Brain microvascular endothelial cell (primary cell): ENCODE data around the gene SFTPA1.
"Not testable (repeated sequence)": the region's sequence is repeated elsewhere in the genome, so short reads cannot be mapped to it uniquely, and the experiment has no call there.

Experiments
- DNase-seq: peaks from one replicate; pipeline ENCODE4 v3.0.0-alpha.2; 2020
- H3K27ac ChIP-seq: fragments of 250-450 bp; sonication (Bioruptor Pico); 2 replicates; pipeline ENCODE4 v1.5.1; 2020; ENCODE audit warnings: mild to moderate bottlenecking, moderate library complexity
- H3K27me3 ChIP-seq: fragments of 250-450 bp; sonication (Bioruptor Pico); replicated peaks from 2 replicates; pipeline ENCODE4 v1.5.1; 2020; ENCODE audit warnings: mild to moderate bottlenecking
- H3K36me3 ChIP-seq: fragments of 250-450 bp; sonication (Bioruptor Pico); replicated peaks from 2 replicates; pipeline ENCODE4 v1.5.1; 2020; ENCODE audit warnings: mild to moderate bottlenecking
- H3K4me3 ChIP-seq: 2 replicates; pipeline ENCODE4 v1.5.1; 2011; ENCODE audit warnings: low read depth, mild to moderate bottlenecking, control low read depth, low read length, moderate library complexity
- in situ Hi-C: cut with HindIII; loops from 2 replicates; pipeline ENCODE4 v1.10.0; 2017; ENCODE audit warnings: low sequenced_read_pairs, low pct_ligation_motif_present
- TF ChIP-seq, protein P1 (sequence below): IDR thresholded peaks from 2 replicates; pipeline ENCODE4 v1.5.1; 2011; ENCODE audit warnings: low read depth, mild to moderate bottlenecking, moderate library complexity, low read length, control low read depth, inconsistent platforms; ENCODE audit errors: missing control alignments

Gene SFTPA1

GRCh38 chr10:79627075-79627474 lies 16.3 kb downstream of the SFTPA1 start:
- in situ Hi-C loops, result no loop called here
- TF ChIP-seq, protein P1, sequence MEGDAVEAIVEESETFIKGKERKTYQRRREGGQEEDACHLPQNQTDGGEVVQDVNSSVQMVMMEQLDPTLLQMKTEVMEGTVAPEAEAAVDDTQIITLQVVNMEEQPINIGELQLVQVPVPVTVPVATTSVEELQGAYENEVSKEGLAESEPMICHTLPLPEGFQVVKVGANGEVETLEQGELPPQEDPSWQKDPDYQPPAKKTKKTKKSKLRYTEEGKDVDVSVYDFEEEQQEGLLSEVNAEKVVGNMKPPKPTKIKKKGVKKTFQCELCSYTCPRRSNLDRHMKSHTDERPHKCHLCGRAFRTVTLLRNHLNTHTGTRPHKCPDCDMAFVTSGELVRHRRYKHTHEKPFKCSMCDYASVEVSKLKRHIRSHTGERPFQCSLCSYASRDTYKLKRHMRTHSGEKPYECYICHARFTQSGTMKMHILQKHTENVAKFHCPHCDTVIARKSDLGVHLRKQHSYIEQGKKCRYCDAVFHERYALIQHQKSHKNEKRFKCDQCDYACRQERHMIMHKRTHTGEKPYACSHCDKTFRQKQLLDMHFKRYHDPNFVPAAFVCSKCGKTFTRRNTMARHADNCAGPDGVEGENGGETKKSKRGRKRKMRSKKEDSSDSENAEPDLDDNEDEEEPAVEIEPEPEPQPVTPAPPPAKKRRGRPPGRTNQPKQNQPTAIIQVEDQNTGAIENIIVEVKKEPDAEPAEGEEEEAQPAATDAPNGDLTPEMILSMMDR, result no peak
- Histone ChIP-seq H3K27me3 (no peaks in the 10 kb centered on the region), H3K27ac (no peak overlapping the region), H3K36me3 (no peaks in the 10 kb centered on the region), H3K4me3 (no peak overlapping the region)
- no peak for DNase-seq

DNA sequence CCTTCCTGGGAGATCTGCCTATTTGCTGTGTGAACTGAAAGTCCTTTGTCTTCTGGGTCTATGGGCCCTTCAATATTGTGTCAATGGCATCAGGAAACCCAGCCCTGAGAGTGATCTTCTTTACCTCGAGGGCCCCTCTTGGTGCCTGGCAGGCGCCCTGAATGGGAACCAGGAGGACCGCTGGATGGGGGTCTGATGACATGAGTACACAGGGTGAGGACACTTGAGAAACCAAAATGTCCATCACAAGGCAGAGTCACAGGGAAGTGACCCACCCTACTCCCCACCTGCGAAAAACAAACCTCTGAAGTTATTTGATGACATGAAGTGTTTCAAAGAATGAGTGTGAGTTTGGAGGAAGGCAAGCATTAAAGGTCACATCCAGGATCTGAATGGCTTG lies 17.3 kb downstream of the SFTPA1 start:
- H3K36me3 ChIP-seq, result no peaks in the 10 kb centered on the region
- no peak overlapping the region for H3K4me3 ChIP-seq
- DNase-seq, result no peak
- in situ Hi-C loops, result no loop called here
- H3K27ac ChIP-seq, result no peak overlapping the region
- no peaks in the 10 kb centered on the region for H3K27me3 ChIP-seq
- TF ChIP-seq, protein P1, result no peak

DNA sequence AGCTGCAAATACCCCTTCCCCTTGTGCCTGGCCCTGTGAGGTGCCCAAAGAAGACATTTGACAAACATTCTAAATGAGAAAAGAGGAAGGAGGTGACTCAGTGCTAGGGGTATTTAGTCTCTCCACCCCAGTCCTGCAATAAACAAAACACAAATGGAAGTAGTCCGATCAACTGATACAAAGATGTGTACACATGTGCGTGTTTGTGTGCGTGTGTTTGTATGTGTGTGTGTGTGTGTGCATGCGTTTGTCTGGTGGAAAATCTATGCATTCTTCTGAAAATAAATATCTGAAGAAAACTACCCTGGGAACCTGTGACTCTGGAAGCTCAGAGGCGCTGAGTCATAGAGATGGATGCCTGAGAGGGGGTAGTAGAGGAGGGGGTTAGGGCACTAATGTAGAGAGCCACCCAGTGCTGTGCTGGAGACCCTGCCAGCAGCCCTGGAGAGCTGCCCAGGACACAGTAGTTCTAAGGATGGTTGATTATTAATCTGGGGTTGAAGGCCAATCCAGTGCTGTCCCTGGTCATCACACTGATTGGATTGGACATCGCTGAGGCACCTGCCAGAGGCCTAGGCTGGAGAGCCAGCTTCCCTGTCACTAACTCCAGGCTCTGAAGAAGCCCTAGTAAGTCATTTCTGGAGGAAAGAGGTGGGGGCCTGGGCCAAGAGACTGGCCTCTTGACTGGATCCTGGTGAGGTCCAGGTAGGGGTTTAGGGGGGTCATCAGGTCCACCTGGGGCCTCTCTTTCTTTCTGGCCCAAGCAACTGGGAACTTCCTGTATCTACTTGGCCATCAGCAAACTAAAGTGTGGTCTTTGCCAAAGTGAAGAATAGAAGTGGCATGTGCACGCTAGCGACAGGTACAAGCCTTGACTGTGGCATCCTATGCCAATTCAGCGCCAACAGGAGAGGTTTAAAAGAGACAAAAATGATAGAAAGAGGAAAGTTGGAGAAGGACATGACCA lies 18.5 kb downstream of the SFTPA1 start:
- in situ Hi-C loops, result no loop called here
- H3K36me3 ChIP-seq, result no peaks in the 10 kb centered on the region
- H3K27me3 ChIP-seq, result no peaks in the 10 kb centered on the region
- DNase-seq, result no peak
- TF ChIP-seq, protein P1, result no peak
- no peak overlapping the region for H3K27ac ChIP-seq
- no peak overlapping the region for H3K4me3 ChIP-seq

- TF ChIP-seq, protein P1, result no peak
- in situ Hi-C loops, result no loop called here
- Histone ChIP-seq H3K27me3 (no peaks in the 10 kb centered on the region), H3K4me3 (no peak overlapping the region), H3K36me3 (no peaks in the 10 kb centered on the region), H3K27ac (no peak overlapping the region)
- DNase-seq, result no peak
These were observed 19.2 kb downstream of the SFTPA1 start for GRCh38 chr10:79629955-79630327.

DNA sequence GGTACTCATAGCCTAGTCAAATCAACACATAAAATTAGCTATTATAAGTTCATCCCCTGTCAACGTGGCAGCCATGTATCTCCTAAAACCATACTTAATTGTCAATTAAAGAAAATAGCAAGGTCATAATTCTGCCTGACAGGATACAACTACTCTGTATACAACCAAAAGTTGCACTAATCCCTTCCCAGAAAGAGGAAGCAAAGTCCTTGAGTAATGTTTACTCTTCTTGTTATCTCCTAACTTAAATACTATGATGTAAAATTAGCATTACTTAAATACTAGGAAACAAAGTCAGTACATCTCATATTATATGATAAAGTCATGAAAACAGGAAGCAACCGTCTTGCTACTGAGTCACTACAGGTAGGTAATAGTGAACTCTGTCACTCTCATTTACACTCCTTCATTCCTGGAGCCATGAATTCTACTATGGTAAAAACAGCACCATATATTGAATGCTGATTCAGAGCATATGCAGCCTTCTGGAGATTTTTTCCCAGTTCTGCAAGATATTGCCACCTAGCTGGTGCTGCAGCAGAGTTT lies 26.0 kb downstream of the SFTPA1 start:
- H3K27me3 ChIP-seq, in situ Hi-C loops, H3K27ac ChIP-seq, H3K36me3 ChIP-seq, DNase-seq, H3K4me3 ChIP-seq: not testable (repeated sequence)

DNA sequence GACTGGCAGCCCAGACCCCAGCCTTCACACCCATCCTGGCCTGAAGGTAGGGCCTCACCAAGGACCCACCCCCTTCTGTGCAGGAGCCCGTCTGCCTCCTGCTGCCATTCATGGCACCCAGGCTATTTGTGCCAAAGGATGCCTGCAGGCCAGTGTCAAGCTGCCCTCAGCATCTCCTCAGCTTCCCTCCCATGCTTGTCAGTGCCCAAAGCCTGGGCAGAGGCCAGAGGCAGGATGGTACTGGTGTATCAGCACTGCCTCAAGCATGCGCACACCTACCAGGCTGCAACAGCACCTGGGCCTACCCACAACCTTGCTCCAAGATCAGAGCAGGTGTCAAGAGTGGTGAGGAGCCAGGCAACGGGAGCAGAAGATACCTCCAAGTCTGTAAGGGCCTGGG lies 27.6 kb downstream of the SFTPA1 start:
- H3K4me3 ChIP-seq, result no peak overlapping the region
- DNase-seq, result no peak
- no peaks in the 10 kb centered on the region for H3K36me3 ChIP-seq
- H3K27ac ChIP-seq, result no peak overlapping the region
- in situ Hi-C loops, result no loop called here
- no peaks in the 10 kb centered on the region for H3K27me3 ChIP-seq
- TF ChIP-seq, protein P1, result no peak

DNA sequence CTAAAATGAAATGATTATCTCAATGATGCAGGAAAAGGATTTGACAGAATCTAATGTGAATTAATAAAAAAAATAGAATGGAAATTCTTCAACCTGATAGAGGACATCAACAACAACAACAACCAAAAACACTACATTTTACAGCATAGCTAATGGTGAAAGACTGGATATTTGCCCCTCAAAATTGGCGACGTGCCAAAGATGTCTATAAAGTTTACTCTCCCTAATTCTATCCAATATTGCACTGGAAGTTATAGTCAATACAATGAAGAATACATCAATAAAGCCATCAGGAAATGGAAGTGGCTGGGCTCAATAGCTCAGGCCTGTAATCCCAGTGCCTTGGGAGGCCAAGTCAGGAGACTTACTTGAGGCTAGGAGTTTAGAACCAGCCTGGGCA lies 42.0 kb downstream of the SFTPA1 start:
- in situ Hi-C loops, H3K36me3 ChIP-seq, H3K27ac ChIP-seq, H3K27me3 ChIP-seq, DNase-seq, H3K4me3 ChIP-seq: not testable (repeated sequence)

DNA sequence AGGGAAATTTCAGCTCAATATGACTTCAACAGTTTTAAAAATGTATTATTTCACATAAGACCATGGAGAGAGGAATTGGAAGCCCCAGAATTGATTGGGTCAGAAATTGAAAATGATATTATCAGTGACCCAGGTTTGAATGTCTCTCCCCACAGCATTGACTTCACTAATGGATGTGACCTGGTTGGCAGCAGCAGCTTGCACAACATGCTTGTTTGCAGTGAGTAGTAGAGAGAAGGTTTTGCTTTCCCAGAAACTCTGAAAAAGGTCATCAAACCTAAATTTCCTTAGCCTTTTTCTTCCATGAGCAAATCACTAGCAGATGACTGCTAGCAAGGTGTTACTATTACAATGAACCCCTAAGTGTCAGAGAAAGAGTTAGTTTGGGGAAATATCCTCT lies 52.5 kb downstream of the SFTPA1 start:
- DNase-seq, H3K27me3 ChIP-seq, in situ Hi-C loops, H3K4me3 ChIP-seq, H3K27ac ChIP-seq, H3K36me3 ChIP-seq: not testable (repeated sequence)

DNA sequence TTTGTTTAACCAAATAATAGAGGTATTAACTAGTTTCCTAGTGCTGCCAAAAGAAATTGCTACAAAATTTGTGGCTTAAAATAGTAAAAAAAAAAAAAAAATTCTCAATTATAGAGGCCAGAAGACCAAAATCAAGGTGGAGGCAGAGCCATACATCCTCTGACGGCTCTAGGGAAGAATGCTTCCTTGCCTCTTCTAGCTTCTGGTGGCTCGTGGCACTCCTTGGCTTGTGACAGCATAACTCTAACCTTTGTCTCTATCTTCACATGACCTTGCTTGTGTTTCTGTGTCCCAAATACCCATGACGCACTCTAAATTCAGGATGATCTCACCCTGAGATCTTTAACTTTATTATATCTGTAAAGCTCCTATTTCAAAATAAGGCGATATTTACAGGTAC lies 53.9 kb downstream of the SFTPA1 start:
- H3K36me3 ChIP-seq, in situ Hi-C loops, DNase-seq, H3K27ac ChIP-seq, H3K27me3 ChIP-seq, H3K4me3 ChIP-seq: not testable (repeated sequence)
